Measurements from ENCODE around the gene RNU6-9.
"Not testable (repeated sequence)": the region's sequence is repeated elsewhere in the genome, so short reads cannot be mapped to it uniquely, and the experiment has no call there.

RNU6-9 gene

GRCh38 chr19:875265-875879 is 17.9 kb upstream of the RNU6-9 start:
- no peak overlapping the region for H3K4me3 ChIP-seq (ENCODE audit: low read depth, low read length)
- TF ChIP-seq, protein P1, sequence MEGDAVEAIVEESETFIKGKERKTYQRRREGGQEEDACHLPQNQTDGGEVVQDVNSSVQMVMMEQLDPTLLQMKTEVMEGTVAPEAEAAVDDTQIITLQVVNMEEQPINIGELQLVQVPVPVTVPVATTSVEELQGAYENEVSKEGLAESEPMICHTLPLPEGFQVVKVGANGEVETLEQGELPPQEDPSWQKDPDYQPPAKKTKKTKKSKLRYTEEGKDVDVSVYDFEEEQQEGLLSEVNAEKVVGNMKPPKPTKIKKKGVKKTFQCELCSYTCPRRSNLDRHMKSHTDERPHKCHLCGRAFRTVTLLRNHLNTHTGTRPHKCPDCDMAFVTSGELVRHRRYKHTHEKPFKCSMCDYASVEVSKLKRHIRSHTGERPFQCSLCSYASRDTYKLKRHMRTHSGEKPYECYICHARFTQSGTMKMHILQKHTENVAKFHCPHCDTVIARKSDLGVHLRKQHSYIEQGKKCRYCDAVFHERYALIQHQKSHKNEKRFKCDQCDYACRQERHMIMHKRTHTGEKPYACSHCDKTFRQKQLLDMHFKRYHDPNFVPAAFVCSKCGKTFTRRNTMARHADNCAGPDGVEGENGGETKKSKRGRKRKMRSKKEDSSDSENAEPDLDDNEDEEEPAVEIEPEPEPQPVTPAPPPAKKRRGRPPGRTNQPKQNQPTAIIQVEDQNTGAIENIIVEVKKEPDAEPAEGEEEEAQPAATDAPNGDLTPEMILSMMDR (IDR thresholded peaks at IDR 0.05; ENCODE audit: insufficient read depth, low read depth, low read length, missing control alignments), result no peak
- DNase-seq (ENCODE audit: low read depth), result no peak

GRCh38 chr19:876089-876488 is 17.2 kb upstream of the RNU6-9 start:
- TF ChIP-seq, protein P1 (IDR thresholded peaks at IDR 0.05; ENCODE audit: insufficient read depth, low read depth, low read length, missing control alignments), result no peak
- DNase-seq (ENCODE audit: low read depth), result no peak
- no peak overlapping the region for H3K4me3 ChIP-seq (ENCODE audit: low read depth, low read length)

GRCh38 chr19:876780-877314 is 16.4 kb upstream of the RNU6-9 start:
- TF ChIP-seq, protein P1 (IDR thresholded peaks at IDR 0.05; ENCODE audit: insufficient read depth, low read depth, low read length, missing control alignments), result no peak
- no peak for DNase-seq (ENCODE audit: low read depth)
- no peak overlapping the region for H3K4me3 ChIP-seq (ENCODE audit: low read depth, low read length)

- H3K4me3 ChIP-seq (ENCODE audit: low read depth, low read length); DNase-seq (ENCODE audit: low read depth): not testable (repeated sequence)
These were observed 15.2 kb upstream of the RNU6-9 start for GRCh38 chr19:877992-878660.

- DNase-seq (ENCODE audit: low read depth), result not testable (repeated sequence)
These were observed 14.3 kb upstream of the RNU6-9 start for GRCh38 chr19:878751-879561.

DNA sequence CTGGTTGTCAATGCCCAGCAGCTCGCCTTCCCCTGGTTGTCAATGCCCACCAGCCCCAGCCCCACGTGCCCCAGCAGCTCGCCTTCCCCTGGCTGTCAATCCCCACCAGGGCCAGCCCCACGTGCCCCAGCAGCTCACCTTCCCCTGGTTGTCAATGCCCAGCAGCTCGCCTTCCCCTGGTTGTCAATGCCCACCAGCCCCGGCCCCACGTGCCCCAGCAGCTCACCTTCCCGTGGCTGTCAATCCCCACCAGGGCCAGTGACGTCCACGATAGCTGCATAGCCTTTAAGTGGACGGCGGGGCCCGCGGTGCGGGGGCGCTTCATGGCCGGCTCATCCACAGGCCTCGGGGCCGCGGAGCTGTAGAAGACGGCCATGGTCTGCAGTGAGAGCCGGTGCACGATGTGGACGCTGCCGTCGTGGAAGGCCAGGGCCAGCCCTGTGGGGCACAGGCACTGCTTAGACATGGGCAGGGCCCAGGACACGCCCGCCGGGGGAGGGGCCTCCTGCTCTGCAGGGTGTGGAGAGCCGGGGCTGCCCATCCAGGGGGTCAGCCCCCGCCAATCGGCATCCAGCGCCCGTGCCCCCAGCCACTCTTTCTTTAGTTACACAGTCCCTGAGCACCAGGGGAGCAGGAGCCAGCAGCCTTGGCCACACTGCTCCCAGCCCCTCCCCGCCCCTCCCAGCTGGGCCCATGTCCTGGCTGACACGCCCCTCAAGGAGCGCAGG is 13.4 kb upstream of the RNU6-9 start:
- TF ChIP-seq, protein P1 (IDR thresholded peaks at IDR 0.05; ENCODE audit: insufficient read depth, low read depth, low read length, missing control alignments), result no peak
- no peak overlapping the region for H3K4me3 ChIP-seq (ENCODE audit: low read depth, low read length)
- no peak for DNase-seq (ENCODE audit: low read depth)

More at GRCh38 chr19:878751-879561, 14.3 kb upstream of the RNU6-9 start:
- not testable (repeated sequence) for H3K4me3 ChIP-seq (ENCODE audit: low read depth, low read length)

DNA sequence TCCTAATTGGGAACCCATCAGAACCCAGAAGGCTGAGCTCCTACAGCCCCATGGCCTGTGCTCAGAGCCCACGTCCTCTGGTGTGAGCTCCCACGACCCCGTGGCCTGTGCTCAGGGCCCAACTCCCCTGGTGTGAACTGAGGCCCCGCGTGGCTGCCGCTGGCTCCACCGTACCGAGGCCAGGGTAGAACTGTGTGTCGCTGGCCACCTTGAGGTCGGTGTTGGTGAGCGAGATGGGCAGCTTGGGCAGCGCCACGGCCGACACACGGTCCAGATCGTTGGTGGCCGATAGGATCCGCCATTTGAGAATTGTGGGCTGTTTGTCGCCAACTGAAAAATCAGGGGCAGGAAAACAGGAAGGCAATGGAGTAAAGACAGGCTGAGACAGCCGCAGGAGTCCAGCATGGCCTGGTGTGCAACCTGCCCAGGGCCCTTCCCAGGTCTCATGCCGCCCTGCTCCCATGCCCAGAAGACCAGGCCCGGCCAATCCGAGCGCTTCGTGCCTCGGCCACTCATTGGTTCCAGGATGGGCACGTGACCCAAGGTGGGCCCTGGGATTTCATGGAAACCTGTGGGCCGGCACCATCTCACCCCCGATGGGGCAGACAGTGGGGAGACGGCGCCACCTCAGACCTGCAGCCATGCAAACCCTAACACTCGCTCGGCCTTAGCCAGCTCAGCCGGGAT is 11.8 kb upstream of the RNU6-9 start:
- no peak for DNase-seq (ENCODE audit: low read depth)
- TF ChIP-seq, protein P1 (IDR thresholded peaks at IDR 0.05; ENCODE audit: insufficient read depth, low read depth, low read length, missing control alignments), result no peak
- no peak overlapping the region for H3K4me3 ChIP-seq (ENCODE audit: low read depth, low read length)

All from GM12865 (cell line).